Hematopoietic multipotent progenitor cell treated with erythropoietin and hydrocortisone succinate and interleukin-3 and kit ligand, for 6 days (in vitro differentiated cells): Measurements from ENCODE around the gene ACSL1.
"Not testable (repeated sequence)": the region's sequence is repeated elsewhere in the genome, so short reads cannot be mapped to it uniquely, and the experiment has no call there.

Experiments
- DNase-seq: peaks from one replicate; pipeline ENCODE4 v3.0.0-alpha.2; 2015

Gene ACSL1

GRCh38 chr4:184825896-184826690 lies at the start of gene ACSL1:
Gene ACSL1, minus strand, starts transcription at chr4:184825968. Its CDS starts 22,454 bp downstream, at chr4:184803514.
- peak; percentile 80 for DNase-seq

GRCh38 chr4:184873054-184873453 lies 47.3 kb upstream of the ACSL1 start:
- no peak for DNase-seq

DNA sequence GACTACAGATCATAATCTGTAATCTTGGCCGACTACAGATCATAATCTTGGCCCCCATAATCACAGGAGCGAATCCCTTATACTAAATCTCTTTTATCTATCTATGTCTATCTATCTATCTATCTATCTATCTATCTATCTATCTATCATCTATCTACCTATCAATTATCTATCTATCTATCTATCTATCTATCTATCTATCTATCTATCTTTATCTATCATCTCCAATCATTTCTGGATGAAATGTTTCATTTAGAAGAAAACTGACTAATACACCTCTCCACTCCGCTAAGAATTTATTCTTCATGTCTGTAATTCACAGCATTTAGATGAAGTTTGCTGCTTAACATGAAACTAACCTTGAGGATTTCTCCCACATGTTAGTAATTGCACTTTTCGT lies 45.0 kb upstream of the ACSL1 start:
- DNase-seq: no peak

DNA sequence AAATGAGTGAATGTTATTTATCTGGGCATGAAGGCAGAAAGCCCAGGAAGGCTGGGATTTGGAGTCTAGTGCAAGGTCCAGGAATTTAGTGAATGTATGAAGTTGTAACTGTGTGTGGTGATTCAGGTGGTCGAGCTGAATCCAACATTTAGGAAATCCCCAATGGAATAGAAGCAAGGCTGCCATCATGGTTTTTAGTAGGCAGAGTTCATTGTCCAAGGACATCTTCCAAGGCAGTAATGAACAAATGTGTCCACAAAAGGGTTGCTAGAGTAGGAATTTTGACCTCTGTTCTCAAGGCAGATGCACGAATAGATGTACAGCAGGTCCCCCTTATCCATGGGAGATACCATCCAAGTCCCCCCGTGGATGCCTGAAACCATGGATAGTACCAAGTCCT lies 42.9 kb upstream of the ACSL1 start:
- no peak for DNase-seq

DNA sequence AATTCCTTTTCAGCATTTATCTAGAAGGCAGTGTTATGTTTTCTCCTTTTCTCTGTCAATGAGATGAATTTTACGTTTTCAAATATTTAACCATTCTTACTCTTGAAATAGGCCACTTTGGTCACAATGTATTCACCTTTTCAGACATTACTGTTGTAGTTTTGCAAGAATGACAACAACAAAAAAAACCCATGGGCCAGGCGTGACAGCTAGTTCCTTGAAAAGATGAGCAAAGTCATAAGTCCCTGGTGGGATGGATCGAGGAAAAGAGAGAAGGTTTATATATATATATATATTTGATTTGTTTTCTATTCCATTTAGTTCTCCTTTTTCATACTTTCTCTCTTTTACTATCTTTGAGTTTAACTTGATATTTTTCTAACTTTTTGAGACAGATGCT lies 38.1 kb upstream of the ACSL1 start:
- no peak for DNase-seq

DNA sequence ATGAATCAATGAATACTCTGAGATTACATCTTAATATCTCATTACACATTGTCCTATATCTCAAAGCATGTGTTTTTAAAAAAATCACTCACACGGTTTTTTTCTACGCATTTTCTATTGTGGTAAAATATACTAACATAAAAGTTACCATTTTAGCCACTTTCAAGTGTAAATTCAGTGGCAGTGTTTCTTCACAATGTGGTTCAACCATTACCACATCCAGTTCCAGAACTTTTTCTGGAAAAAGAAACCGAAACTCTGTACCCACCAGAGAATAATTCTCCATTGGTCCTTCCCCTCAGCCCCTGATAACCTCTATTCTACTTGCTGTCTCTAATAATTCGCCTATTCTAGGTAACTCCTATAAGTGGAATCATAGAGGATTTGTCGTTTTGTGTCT lies 35.3 kb upstream of the ACSL1 start:
- no peak for DNase-seq

DNA sequence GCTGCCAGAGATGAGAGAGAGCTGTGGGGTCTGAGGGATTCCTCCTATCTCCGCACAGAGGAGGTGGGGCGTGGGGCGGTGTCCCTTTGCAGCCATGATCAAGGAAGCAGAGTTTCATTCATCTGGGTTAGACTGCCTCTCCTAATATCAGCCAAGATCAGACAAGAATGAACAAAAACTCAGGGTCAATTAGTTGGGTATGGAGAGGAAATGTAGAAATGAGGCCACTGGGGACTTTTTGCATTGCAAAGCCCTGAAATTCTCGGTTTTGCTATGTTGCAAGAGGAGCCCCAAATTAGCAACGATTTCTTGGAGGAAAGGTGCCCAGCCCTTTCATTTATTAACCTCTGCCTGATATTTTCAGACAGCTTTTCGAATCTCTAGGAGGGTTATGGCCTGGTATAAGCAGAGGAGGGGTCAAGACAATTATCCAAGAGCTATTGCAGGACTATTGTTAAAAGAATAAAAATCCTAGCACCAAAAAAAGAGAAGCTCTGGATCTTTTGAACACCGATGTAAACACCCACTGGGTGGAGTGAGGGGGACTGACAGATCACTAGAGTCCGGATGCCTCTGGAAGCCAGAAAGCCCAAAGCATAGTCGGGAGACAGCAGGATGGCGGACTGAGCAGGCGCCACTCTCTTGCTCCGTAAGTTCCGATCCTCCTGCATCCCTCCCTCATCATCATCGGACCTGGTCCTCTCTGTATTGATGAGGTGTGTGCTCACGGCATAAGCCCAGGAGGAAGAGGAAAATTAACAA lies 34.4 kb upstream of the ACSL1 start:
- DNase-seq: peak; percentile 54

GRCh38 chr4:184857441-184858121 lies 31.8 kb upstream of the ACSL1 start:
- no peak for DNase-seq

GRCh38 chr4:184856277-184856609 lies 30.5 kb upstream of the ACSL1 start:
- peak; percentile 34 for DNase-seq

GRCh38 chr4:184854673-184855072 lies 28.9 kb upstream of the ACSL1 start:
- DNase-seq: peak; percentile 89

- DNase-seq: no peak
Observed at GRCh38 chr4:184853436-184853835, 27.7 kb upstream of the ACSL1 start.

DNA sequence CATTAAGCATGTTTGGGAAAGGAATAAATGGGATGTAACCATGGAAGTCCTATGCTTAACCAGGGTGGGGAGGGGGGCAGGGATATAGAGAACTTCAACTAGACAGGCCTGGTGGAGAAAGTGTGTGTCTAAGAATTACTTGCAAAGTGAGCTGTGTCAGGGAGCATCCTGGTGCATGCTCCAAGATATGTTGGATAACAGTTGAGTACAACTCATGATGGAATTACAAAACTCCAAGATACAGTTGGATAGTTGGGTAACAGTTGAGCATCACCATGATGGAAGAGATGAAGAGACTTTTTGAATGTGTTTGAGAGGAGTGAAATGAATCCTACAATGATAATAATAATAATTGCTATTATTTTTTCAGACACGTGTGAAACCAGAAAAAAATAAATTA lies 26.1 kb upstream of the ACSL1 start:
- no peak for DNase-seq

- DNase-seq: no peak
Observed at GRCh38 chr4:184851200-184851541, 25.4 kb upstream of the ACSL1 start.

- no peak for DNase-seq
Observed at GRCh38 chr4:184850431-184851199, 24.8 kb upstream of the ACSL1 start.

GRCh38 chr4:184850018-184850417 lies 24.2 kb upstream of the ACSL1 start:
- no peak for DNase-seq

- no peak for DNase-seq
Observed at GRCh38 chr4:184849185-184849584, 23.4 kb upstream of the ACSL1 start.

GRCh38 chr4:184848510-184848909 lies 22.7 kb upstream of the ACSL1 start:
- DNase-seq: no peak

DNA sequence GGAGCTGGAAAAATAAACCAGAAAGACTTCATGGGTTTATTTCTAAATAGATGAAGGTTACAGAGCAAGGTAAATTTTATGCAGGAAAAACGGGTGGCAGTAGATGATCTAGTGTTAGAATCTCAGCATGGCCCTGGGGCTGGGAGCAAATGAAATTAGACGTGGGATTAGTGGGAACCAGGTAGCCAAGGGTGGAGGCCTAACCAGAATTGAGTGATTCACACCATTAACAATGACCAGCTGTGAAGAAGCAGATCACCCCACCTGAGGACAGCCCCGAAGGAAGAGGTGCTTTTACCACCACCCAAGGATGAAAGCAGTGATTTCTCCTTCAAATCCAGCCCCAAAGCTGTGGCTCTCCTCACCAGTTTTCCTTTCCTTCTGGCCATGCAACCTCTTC lies 20.8 kb upstream of the ACSL1 start:
- DNase-seq: no peak

- no peak for DNase-seq
Observed at GRCh38 chr4:184845367-184846021, 19.7 kb upstream of the ACSL1 start.

DNA sequence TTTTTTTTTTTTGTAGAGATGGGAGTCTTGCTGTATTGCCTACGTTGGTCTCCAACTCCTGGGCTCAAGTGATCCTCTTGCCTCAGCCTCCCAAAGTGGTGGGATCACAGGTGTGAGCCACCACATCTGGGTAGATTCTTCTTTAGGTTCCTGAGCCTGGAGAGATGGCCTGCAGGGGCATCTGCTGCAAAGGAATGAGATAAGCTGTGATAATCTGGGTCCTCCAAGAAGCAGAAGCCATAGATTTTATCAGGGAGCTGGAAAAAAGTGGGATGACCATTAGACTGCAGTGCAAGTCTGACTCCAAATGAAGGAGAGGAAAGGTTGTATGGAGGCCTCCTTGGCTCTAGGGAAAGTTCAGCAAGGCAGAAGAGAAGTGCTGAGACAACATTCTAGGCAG lies 19.0 kb upstream of the ACSL1 start:
- no peak for DNase-seq

DNA sequence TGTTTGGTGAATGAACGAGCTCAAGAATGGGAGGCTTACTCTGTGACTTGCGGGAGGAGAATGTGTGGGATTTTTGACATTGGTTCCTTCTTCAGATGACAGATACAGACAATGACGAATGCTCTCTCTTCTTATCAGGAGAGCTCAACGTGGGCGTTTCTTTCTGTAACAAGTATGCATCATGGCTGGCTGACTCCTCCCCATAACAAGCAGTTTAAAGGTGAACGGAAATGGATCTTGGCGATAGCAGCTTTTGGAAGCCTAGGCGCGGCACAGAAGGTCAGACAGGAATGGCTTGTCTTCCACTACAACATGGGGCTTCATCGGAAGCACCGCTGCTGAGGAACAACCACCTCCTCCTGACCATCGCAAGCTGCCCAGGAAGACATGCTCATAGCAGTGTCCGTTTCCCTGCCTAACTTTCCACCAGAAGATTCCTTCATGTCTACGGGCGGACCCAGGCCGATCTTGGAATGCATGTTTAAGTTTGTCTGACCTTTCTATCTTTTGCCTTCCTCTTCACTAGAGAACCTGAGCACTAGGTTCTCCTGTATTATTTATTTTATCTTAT lies 18.3 kb upstream of the ACSL1 start:
- DNase-seq: peak; percentile 82

DNA sequence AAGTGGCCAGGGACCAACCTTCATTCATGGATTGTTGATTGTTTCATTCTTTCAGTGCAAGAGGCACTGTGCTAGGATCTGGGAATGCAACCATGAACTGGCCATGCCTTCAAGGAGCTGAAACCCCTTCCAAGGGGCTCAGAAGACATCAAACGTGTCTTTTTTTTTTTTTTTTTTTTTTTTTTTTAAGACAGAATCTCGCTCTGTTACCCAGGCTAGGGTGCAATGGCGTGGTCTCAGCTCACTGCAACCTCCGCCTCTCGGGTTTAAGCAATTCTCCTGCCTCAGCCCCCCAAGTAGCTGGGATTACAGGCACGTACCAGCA lies 13.3 kb upstream of the ACSL1 start:
- not testable (repeated sequence) for DNase-seq
